RWPE1 (cell line): Measurements from ENCODE around the gene TGM2.

ENCODE experiments used
- CTCF ChIA-PET: fragments of 350-600 bp; sonication (Branson Sonifier 250); formaldehyde crosslinking; extraction: SDS; loops from one replicate; lab custom pipeline; 2021; lab: Yijun Ruan, JAX
- POLR2A ChIA-PET: fragments of 400-600 bp; formaldehyde crosslinking; extraction: SDS; loops from one replicate; lab custom pipeline; 2020; ENCODE audit warnings: antibody characterized with exemption; ENCODE audit not compliant: low non-redundant PET; lab: Yijun Ruan, JAX
- DNase-seq: peaks from one replicate; pipeline ENCODE4 v3.0.0; 2012; ENCODE audit warnings: low spot score
- H3K27ac ChIP-seq: fragments of 450-650 bp; 2 replicates; pipeline ENCODE4 v1.5.1; 2017
- TF ChIP-seq, protein P1 (sequence below): fragments of 450-650 bp; conservative IDR thresholded peaks from 2 replicates; pipeline ENCODE4 v1.5.1; 2017; ENCODE audit warnings: low read depth, mild to moderate bottlenecking

The TGM2 gene

DNA sequence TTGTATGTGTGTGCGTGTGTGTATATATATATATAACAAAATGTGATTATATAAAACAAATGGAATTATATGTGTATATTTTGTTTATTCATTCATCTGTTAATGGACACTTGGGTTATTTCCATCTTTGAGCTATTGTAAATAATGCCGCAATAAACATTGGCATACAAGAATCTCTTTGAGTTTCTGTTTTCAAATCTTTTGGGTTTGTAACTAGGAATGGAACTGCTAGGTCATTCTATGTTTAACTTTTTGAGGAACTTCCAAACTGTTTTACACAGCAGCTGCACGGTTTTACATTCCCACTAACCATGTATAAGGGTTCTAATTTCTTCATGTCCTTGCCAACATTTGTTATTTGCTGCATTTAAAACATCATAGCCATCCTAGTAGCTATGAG is 39.9 kb upstream of the TGM2 start:
- no peak overlapping the region for H3K27ac ChIP-seq
- TF ChIP-seq, protein P1, sequence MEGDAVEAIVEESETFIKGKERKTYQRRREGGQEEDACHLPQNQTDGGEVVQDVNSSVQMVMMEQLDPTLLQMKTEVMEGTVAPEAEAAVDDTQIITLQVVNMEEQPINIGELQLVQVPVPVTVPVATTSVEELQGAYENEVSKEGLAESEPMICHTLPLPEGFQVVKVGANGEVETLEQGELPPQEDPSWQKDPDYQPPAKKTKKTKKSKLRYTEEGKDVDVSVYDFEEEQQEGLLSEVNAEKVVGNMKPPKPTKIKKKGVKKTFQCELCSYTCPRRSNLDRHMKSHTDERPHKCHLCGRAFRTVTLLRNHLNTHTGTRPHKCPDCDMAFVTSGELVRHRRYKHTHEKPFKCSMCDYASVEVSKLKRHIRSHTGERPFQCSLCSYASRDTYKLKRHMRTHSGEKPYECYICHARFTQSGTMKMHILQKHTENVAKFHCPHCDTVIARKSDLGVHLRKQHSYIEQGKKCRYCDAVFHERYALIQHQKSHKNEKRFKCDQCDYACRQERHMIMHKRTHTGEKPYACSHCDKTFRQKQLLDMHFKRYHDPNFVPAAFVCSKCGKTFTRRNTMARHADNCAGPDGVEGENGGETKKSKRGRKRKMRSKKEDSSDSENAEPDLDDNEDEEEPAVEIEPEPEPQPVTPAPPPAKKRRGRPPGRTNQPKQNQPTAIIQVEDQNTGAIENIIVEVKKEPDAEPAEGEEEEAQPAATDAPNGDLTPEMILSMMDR = no peak
- ChIA-PET POLR2A (no interaction called here), CTCF (interaction anchor here (0.6 kb wide), 1 partner anchor 597 kb away, joined by 4 read pairs; no protein-coding TSS in a partner anchor)
- DNase-seq = no peak

DNA sequence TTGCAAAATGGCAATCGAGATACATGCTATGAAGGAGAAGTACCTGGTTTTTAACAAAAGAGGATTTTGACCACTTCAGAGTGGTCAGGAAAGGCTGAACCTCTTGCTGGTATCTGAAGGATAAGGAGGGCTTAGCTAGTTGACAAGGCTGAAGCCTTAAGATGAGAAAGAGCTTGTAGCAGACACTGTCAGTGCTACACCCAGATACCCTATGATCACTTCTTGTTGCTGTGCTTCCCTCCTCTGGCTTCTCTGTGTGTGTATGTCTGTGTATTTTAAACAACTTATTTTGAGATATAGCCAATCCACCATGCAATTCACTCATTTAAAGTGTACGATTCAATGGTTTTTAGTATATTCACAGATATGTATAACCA is 38.9 kb upstream of the TGM2 start:
- DNase-seq = no peak
- ChIA-PET CTCF (no interaction called here), POLR2A (no interaction called here)
- TF ChIP-seq, protein P1 = no peak
- H3K27ac ChIP-seq = no peak overlapping the region

DNA sequence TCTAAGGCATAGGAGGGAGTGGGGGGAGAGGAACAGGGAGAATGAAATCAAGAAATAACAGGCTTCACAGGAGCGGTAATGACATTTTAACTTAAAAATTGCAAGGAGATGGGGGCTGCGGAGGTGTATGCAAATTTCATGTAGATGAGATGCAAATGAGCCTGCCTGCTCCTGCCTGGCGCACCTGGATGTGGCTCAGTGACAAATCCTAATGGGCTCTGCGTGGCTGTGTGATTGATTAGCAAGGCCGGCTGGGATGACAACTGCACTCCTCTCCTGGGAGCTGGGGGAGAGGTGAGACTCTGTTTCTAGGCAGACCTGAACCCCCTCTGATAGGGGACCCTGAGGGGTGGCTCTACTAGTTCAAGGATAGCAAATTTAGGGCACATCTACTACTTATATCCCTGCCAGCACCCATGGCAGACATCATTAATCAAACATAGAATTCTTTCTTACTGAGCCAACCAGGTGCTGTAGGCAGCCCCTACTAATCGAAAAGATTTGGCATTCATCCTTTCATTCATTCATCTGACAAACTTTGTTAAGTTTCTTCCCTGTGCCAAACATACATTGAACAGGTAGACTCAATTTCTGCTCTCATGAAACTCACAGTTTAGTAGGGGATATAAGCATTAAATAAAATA is 38.4 kb upstream of the TGM2 start:
- no peak for DNase-seq
- ChIA-PET POLR2A (no interaction called here), CTCF (interaction anchor here (0.9 kb wide), 1 partner anchor 16 kb away, joined by 3 read pairs; no protein-coding TSS in a partner anchor)
- TF ChIP-seq, protein P1 = no peak
- no peak overlapping the region for H3K27ac ChIP-seq

DNA sequence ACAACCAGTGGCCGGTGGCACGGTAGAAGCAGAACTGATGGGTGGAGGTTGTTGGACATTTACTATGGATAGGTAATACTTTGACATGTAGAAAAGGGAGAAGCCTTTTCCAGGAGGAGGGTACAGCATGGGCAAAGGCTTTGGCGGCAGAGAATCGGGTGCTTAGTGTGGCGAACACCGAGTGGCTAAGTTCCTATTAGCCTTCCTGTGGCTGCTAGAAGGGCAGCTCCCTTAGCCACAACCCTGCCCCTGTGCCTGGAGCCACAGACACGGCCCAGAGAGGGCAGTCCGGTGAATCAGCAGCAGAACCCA is 37.9 kb upstream of the TGM2 start:
- DNase-seq = no peak
- TF ChIP-seq, protein P1 = no peak
- ChIA-PET POLR2A (no interaction called here), CTCF (interaction anchor here (0.9 to 1.2 kb wide), 2 partner anchors 17 to 145 kb away, joined by 3 to 4 read pairs; no protein-coding TSS in a partner anchor)
- H3K27ac ChIP-seq = no peak overlapping the region

DNA sequence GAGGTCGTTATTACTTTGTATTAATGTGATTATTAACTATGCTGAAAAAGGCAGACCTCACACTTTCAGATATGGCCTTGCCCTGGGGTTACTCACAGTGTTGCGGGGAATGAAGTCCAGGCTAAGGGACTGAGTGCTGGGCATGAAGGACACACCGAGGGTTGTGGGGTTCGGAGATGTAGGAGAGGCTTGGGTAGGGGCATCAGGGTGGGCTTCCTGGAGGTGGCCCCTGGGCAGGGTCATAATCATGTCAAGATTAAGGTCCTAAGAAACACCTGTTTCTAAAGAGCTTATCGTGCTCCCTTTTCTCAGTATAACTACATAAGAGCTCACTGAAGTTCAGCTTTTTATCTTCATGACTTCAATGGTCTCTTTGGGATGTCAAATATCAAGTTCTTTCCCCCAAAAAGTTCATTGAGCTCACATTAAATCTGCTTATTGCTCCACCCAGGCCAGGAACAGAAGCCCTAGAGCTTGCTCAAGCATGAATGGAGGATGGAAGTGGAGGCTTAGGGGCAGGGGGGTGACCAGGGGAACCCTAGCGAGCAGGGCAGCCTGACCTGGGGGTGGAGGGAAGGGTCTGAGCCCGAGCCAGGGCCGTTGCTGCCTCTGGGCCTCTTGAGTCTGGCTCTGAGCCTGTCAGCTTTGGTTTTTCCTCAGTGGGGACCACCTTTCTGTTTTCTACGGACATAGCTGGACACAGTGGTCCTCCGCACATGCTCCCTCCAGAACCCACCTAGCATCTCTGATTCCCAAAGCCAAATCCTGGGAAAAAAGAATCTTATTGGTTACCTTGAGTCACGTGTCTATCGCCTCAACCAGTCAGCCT is 37.3 kb upstream of the TGM2 start:
- TF ChIP-seq, protein P1 = no peak
- CTCF ChIA-PET = interaction anchor here (0.6 to 1.2 kb wide), 5 partner anchors 11 to 145 kb away, joined by 3 to 4 read pairs (median 3); no protein-coding TSS in a partner anchor
- no peak for DNase-seq
- POLR2A ChIA-PET = no interaction called here
- peak overlapping the region; percentile 77; the same call in 1 of the 2 replicates for H3K27ac ChIP-seq

DNA sequence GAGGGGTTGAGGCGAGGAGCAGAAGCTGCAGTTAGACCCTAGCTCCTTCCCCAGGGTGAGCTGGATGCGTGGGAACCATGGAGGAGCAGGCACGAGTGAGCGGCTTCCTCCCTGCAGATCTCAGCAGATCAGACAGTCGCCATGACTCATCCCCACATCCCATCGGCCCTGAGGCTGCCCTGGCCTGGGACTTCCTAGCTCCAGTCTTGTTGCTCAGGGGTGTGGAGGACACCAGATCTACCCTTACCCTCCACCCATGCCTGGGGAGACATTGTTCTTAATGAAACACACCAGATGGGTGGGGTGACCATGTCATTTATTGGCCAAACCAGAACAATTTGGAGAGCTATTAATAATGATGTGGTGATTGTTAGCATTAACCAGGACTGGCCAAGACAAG is 36.3 kb upstream of the TGM2 start:
- CTCF ChIA-PET = interaction anchor here (0.6 to 1.2 kb wide), 4 partner anchors 12 to 121 kb away, joined by 3 to 5 read pairs (median 4); no protein-coding TSS in a partner anchor
- POLR2A ChIA-PET = no interaction called here
- H3K27ac ChIP-seq = peak overlapping the region; percentile 77
- TF ChIP-seq, protein P1 = no peak
- DNase-seq = peak; percentile 93
